Colonic mucosa (tissue), 4 donors: ENCODE results near the gene CD69. TPM values are rescaled to one million over a fixed set of nuclear protein-coding genes. Genes with fewer than 3 reads are reported as not detected.

Experiments
- DNase-seq: peaks from one replicate; pipeline ENCODE4 v3.0.0-alpha.2; 2020
- H3K27ac ChIP-seq: fragments of 200-600 bp; one replicate; pipeline ENCODE4 v1.8.0; 2021
- H3K27me3 ChIP-seq: fragments of 200-600 bp; one replicate; pipeline ENCODE4 v1.8.0; 2021
- H3K36me3 ChIP-seq: fragments of 200-600 bp; one replicate; pipeline ENCODE4 v1.8.0; 2021
- H3K4me1 ChIP-seq: fragments of 200-600 bp; one replicate; pipeline ENCODE4 v1.8.0; 2021; ENCODE audit warnings: mild to moderate bottlenecking
- H3K4me3 ChIP-seq: fragments of 200-600 bp; one replicate; pipeline ENCODE4 v1.8.0; 2021
- H3K9ac ChIP-seq, 2 donors: one replicate each; pipeline ENCODE4 v1.7.0; 2013; ENCODE audit warnings: control low read depth in 2 of 2, low read depth in 2 of 2, low read length in 2 of 2
- H3K9me3 ChIP-seq: fragments of 200-600 bp; one replicate; pipeline ENCODE4 v1.8.0; 2021
- intact Hi-C: fragments of 100-400 bp; cut with DNase I; formaldehyde crosslinking; loops from one replicate; pipeline ENCODE4 v1.14.1; 2022
- total RNA-seq, 2 donors: library from RNA; stranded (reverse); fragmentation: NEBNext Ultra II Directional in 1 of 2; extraction: Animal tissue kit (Norgen Biotek cat#: 25700) in 1 of 2; gene quantifications; one replicate each; pipeline ENCODE4 v1.2.1, GENCODE V29; 2021
- TF ChIP-seq, protein P1 (sequence below): fragments of 200-600 bp; IDR thresholded peaks from one replicate; pipeline ENCODE4 v1.8.0; 2022; ENCODE audit warnings: antibody characterized with exemption, mild to moderate bottlenecking
- donor health status: healthy.
- donor health status: DM: no; HTN: no; CAD: no.
- donor health status: DM: no; HTN: no; CAD: no.

The CD69 gene
- total RNA-seq, 2 donors from 2014 or later: 1.4 to 3.2 TPM

DNA sequence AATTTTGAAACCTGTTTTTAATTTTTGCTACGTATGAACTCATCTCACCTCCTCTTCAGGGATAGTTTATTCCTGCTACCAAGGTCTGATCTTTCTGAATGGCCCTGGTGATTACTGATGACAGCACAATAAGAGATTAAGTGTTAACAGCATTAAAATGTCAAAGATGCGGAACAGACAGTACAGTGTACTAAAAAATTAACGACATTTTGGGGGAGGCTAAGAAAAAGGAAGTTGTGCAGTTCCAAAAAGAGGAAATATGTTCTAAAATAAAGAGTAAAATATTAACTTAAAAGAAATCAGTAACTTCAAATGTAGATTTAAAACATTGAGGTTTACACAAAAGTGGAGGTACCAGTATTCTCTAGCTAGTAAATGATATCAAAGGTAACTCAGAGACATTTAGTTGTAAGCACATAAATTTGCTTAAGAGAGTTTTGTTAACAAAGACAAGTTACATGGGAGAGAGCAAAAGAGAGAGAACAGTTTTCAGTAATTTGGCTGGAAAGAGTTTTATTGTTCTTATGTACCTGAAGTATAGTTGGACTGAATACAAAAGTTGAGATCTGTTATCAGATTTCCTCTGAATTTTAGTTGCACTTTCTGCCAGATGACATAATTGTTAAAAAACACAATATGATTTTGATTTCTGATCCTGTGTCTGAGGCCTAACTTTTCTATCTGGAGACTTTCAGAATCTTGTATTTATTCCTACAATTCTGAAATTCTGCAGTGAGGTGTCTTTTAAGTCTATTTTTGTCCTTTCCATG, 23.6 kb downstream of the CD69 start:
- Histone ChIP-seq H3K4me3 (no peak overlapping the region), H3K9me3 (no peaks in the 10 kb centered on the region), H3K36me3 (no peaks in the 10 kb centered on the region), H3K27ac (peak overlapping the region; percentile 1), H3K9ac (no peak overlapping the region), H3K4me1 (peaks cover 3% of the 10 kb centered on the region), H3K27me3 (no peaks in the 10 kb centered on the region)
- intact Hi-C loops: no loop called here
- DNase-seq: no peak
- TF ChIP-seq, protein P1, sequence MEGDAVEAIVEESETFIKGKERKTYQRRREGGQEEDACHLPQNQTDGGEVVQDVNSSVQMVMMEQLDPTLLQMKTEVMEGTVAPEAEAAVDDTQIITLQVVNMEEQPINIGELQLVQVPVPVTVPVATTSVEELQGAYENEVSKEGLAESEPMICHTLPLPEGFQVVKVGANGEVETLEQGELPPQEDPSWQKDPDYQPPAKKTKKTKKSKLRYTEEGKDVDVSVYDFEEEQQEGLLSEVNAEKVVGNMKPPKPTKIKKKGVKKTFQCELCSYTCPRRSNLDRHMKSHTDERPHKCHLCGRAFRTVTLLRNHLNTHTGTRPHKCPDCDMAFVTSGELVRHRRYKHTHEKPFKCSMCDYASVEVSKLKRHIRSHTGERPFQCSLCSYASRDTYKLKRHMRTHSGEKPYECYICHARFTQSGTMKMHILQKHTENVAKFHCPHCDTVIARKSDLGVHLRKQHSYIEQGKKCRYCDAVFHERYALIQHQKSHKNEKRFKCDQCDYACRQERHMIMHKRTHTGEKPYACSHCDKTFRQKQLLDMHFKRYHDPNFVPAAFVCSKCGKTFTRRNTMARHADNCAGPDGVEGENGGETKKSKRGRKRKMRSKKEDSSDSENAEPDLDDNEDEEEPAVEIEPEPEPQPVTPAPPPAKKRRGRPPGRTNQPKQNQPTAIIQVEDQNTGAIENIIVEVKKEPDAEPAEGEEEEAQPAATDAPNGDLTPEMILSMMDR: no peak

GRCh38 chr12:9735601-9736000, 25.1 kb downstream of the CD69 start:
- Histone ChIP-seq H3K4me3 (no peak overlapping the region), H3K36me3 (no peaks in the 10 kb centered on the region), H3K27me3 (no peaks in the 10 kb centered on the region), H3K4me1 (peaks cover 3% of the 10 kb centered on the region), H3K9me3 (no peaks in the 10 kb centered on the region), H3K27ac (no peak overlapping the region), H3K9ac (no peak overlapping the region)
- intact Hi-C loops: no loop called here
- TF ChIP-seq, protein P1: no peak
- no peak for DNase-seq

GRCh38 chr12:9732921-9733461, 27.7 kb downstream of the CD69 start, which contains the start of gene CLECL1:
Gene CLECL1, minus strand, starts transcription at chr12:9733097.
- DNase-seq: no peak
- no peak within 1 kb of the TSS for H3K4me3 ChIP-seq
- intact Hi-C loops: no loop called here

DNA sequence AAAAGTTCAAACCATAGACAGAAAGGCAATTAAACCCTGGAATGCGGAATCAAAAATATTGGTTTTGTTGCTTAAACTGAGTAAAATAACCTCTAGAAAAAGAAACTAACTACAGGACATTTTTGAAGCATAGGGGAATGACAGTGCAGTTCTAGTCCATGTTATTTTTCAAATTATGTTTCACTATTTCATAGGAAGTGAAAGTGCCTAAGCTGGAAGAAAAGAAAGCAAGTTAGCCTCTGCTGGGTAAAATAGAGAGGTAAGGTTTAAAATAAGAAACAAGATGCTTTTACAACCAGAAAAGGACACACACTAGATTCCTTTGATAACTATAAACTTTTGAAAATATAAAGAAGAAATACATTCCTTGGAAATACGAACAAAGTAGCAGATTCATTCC, 28.9 kb downstream of the CD69 start:
- no peak for DNase-seq
- H3K4me3 ChIP-seq: no peak overlapping the region
- H3K27ac ChIP-seq: peak overlapping the region; percentile 16
- TF ChIP-seq, protein P1: no peak
- no peaks in the 10 kb centered on the region for H3K9me3 ChIP-seq
- intact Hi-C loops: no loop called here
- H3K9ac ChIP-seq: no peak overlapping the region
- H3K27me3 ChIP-seq: no peaks in the 10 kb centered on the region
- no peaks in the 10 kb centered on the region for H3K36me3 ChIP-seq
- H3K4me1 ChIP-seq: peaks cover 2% of the 10 kb centered on the region

More at GRCh38 chr12:9732921-9733461, 27.7 kb downstream of the CD69 start, which contains the start of gene CLECL1:
- TF ChIP-seq, protein P1: no peak
- Histone ChIP-seq H3K36me3 (no peaks in the 10 kb centered on the region), H3K27ac (peak within 1 kb of the TSS; percentile 16), H3K9me3 (no peaks in the 10 kb centered on the region), H3K27me3 (no peaks in the 10 kb centered on the region), H3K4me1 (peaks cover 3% of the 10 kb centered on the region), H3K9ac (no peak within 1 kb of the TSS)

DNA sequence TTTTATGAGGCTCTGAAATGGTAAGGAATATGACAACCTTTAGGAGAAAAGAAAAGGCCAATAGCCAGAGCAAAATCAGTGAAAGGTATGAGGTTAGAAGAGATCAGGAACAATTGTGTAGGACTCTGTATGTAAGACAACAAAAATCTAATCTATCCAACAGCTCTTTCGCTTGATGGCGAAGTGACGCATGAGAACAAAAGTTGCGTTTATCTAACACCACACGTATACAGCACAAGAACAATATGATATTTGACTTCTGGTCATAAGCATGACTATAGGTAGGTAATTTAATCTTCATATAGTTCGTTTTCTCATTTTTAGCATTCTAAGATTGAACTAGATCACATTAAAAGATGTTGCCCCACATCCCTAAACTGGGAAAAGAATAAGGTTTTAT, 29.3 kb downstream of the CD69 start:
- Histone ChIP-seq H3K27ac (peak overlapping the region; percentile 16), H3K4me3 (no peak overlapping the region)
- intact Hi-C loops: no loop called here

More for the DNA sequence above, 29.3 kb downstream of the CD69 start:
- DNase-seq: no peak
- H3K9ac ChIP-seq: no peak overlapping the region
- H3K9me3 ChIP-seq: no peaks in the 10 kb centered on the region
- H3K27me3 ChIP-seq: no peaks in the 10 kb centered on the region
- no peaks in the 10 kb centered on the region for H3K36me3 ChIP-seq
- TF ChIP-seq, protein P1: no peak
- no peaks in the 10 kb centered on the region for H3K4me1 ChIP-seq
